BLaER1 treated with 17β-estradiol and CSF1 and Interleukin-3, amounts not matched to agents 10 nM and 100 nM (cell line): ENCODE measurements around the gene SH3BP2.

ENCODE experiments used
- H3K27ac ChIP-seq, 11 experiments: shearing (Covaris generic); formaldehyde crosslinking; 2 replicates each; pipeline ENCODE4 v1.8.1; 2022
- H3K27me3 ChIP-seq, 11 experiments: shearing (Covaris generic); formaldehyde crosslinking; 2 replicates each; pipeline ENCODE4 v1.8.1; 2022
- H3K36me3 ChIP-seq, 11 experiments: shearing (Covaris generic); formaldehyde crosslinking; 2 replicates each; pipeline ENCODE4 v1.8.1; 2022
- H3K4me1 ChIP-seq, 10 experiments: shearing (Covaris generic); formaldehyde crosslinking; 2 replicates each; pipeline ENCODE4 v1.8.1; 2022
- H3K4me2 ChIP-seq, 11 experiments: shearing (Covaris generic); formaldehyde crosslinking; 2 replicates each; pipeline ENCODE4 v1.8.1; 2022
- H3K4me3 ChIP-seq, 10 experiments: shearing (Covaris generic); formaldehyde crosslinking; 2 replicates each; pipeline ENCODE4 v1.8.1; 2022
- H3K9ac ChIP-seq, 11 experiments: shearing (Covaris generic); formaldehyde crosslinking; 2 replicates each; pipeline ENCODE4 v1.8.1; 2022
- H3K9me3 ChIP-seq, 11 experiments: shearing (Covaris generic); formaldehyde crosslinking; replicated peaks in 1 of 11; 2 replicates each; pipeline ENCODE4 v1.8.1; 2022
- H4K20me1 ChIP-seq, 11 experiments: shearing (Covaris generic); formaldehyde crosslinking; 2 replicates each; pipeline ENCODE4 v1.8.1; 2022
- Cebpa-rat ChIP-seq, 11 experiments: shearing (Covaris generic); IDR thresholded peaks; 2 replicates each; pipeline ENCODE4 v1.8.1; 2022

The SH3BP2 gene

GRCh38 chr4:2791518-2792395 is 1.1 kb upstream of the SH3BP2 start:
- H3K4me2 ChIP-seq = peak overlapping the region; percentile 54 to 100 (median 91)
- H3K9ac ChIP-seq = peak overlapping the region in 2 of 11 experiments; percentile 8 to 35; a peak in 2 of 22 replicates
- H3K4me3 ChIP-seq = no peak overlapping the region
- H3K4me1 ChIP-seq = peaks cover 86 to 97% (median 94%) of the 10 kb centered on the region in 10 experiments
- no peaks in the 10 kb centered on the region for H3K9me3 ChIP-seq
- no peak for TF ChIP-seq Cebpa-rat (IDR thresholded peaks at IDR 0.05)
- H4K20me1 ChIP-seq = peaks cover 0 to 24% (median 6%) of the 10 kb centered on the region in 11 experiments; a peak in 8 of 22 replicates
- H3K27me3 ChIP-seq = peaks cover 0 to 13% (median 4%) of the 10 kb centered on the region in 11 experiments; a peak in 6 of 22 replicates
- H3K27ac ChIP-seq = peak overlapping the region in 7 of 11 experiments; percentile 0 to 44 (median 14); a peak in 5 of 22 replicates
- H3K36me3 ChIP-seq = peaks cover 0 to 16% (median 0%) of the 10 kb centered on the region in 11 experiments; a peak in 6 of 22 replicates

GRCh38 chr4:2792396-2792710 is 532 bp upstream of the SH3BP2 start:
- peak overlapping the region in 2 of 11 experiments; percentile 8 to 35; a peak in 2 of 22 replicates for H3K9ac ChIP-seq
- no peak overlapping the region for H3K4me3 ChIP-seq
- no peak for TF ChIP-seq Cebpa-rat (IDR thresholded peaks at IDR 0.05)
- peak overlapping the region in 7 of 11 experiments; percentile 13 to 44 (median 21); a peak in 8 of 22 replicates for H3K27ac ChIP-seq
- H3K4me1 ChIP-seq = peaks cover 88 to 97% (median 94%) of the 10 kb centered on the region in 10 experiments
- peak overlapping the region; percentile 54 to 100 (median 91) for H3K4me2 ChIP-seq
- peaks cover 0 to 22% (median 0%) of the 10 kb centered on the region in 11 experiments; a peak in 6 of 22 replicates for H3K36me3 ChIP-seq
- H3K27me3 ChIP-seq = peaks cover 0 to 13% (median 4%) of the 10 kb centered on the region in 11 experiments; a peak in 6 of 22 replicates
- no peaks in the 10 kb centered on the region for H3K9me3 ChIP-seq
- H4K20me1 ChIP-seq = peaks cover 0 to 30% (median 6%) of the 10 kb centered on the region in 11 experiments; a peak in 8 of 22 replicates

- Histone ChIP-seq H3K9me3 (no peaks in the 10 kb centered on the region), H3K9ac (peak overlapping the region; percentile 59 to 96 (median 73)), H3K27ac (peak overlapping the region; percentile 25 to 93 (median 61); a peak in 21 of 22 replicates), H3K27me3 (peaks cover 0 to 13% (median 4%) of the 10 kb centered on the region in 11 experiments; a peak in 6 of 22 replicates), H3K36me3 (peaks cover 0 to 24% (median 0%) of the 10 kb centered on the region in 11 experiments; a peak in 6 of 22 replicates), H3K4me1 (peaks cover 86 to 97% (median 94%) of the 10 kb centered on the region in 10 experiments), H4K20me1 (peaks cover 0 to 39% (median 6%) of the 10 kb centered on the region in 11 experiments; a peak in 9 of 22 replicates), H3K4me2 (peak overlapping the region; percentile 93 to 100 (median 99)), H3K4me3 (peak overlapping the region; percentile 54 to 88 (median 63))
- TF ChIP-seq Cebpa-rat (IDR thresholded peaks at IDR 0.05) = no peak
Measured at GRCh38 chr4:2793586-2794485, 951 bp downstream of the SH3BP2 start.

GRCh38 chr4:2794486-2795299 is 1.8 kb downstream of the SH3BP2 start:
- H4K20me1 ChIP-seq = peaks cover 0 to 43% (median 6%) of the 10 kb centered on the region in 11 experiments; a peak in 9 of 22 replicates
- H3K4me1 ChIP-seq = peaks cover 82 to 98% (median 96%) of the 10 kb centered on the region in 10 experiments
- H3K36me3 ChIP-seq = peaks cover 0 to 24% (median 0%) of the 10 kb centered on the region in 11 experiments; a peak in 6 of 22 replicates
- peak overlapping the region; percentile 25 to 93 (median 57); a peak in 21 of 22 replicates for H3K27ac ChIP-seq
- H3K9me3 ChIP-seq = no peaks in the 10 kb centered on the region
- no peak for TF ChIP-seq Cebpa-rat (IDR thresholded peaks at IDR 0.05)
- H3K4me2 ChIP-seq = peak overlapping the region; percentile 93 to 100 (median 99)
- H3K27me3 ChIP-seq = peaks cover 0 to 13% (median 4%) of the 10 kb centered on the region in 11 experiments; a peak in 6 of 22 replicates
- H3K4me3 ChIP-seq = peak overlapping the region in 7 of 10 experiments; percentile 62 to 88 (median 76); a peak in 12 of 20 replicates
- peak overlapping the region; percentile 59 to 96 (median 73); a peak in 21 of 22 replicates for H3K9ac ChIP-seq

- Histone ChIP-seq H4K20me1 (peaks cover 0 to 44% (median 6%) of the 10 kb centered on the region in 11 experiments; a peak in 9 of 22 replicates), H3K36me3 (peaks cover 0 to 24% (median 0%) of the 10 kb centered on the region in 11 experiments; a peak in 6 of 22 replicates), H3K4me1 (peaks cover 75 to 98% (median 96%) of the 10 kb centered on the region in 10 experiments), H3K27ac (peak overlapping the region in 8 of 11 experiments; percentile 53 to 95 (median 82); a peak in 15 of 22 replicates), H3K27me3 (peaks cover 0 to 13% (median 4%) of the 10 kb centered on the region in 11 experiments; a peak in 6 of 22 replicates), H3K4me3 (peak overlapping the region in 5 of 10 experiments; percentile 63 to 88 (median 81); a peak in 9 of 20 replicates), H3K4me2 (peak overlapping the region; percentile 93 to 100 (median 99)), H3K9me3 (no peaks in the 10 kb centered on the region), H3K9ac (peak overlapping the region; percentile 59 to 96 (median 73); a peak in 14 of 22 replicates)
- TF ChIP-seq Cebpa-rat (IDR thresholded peaks at IDR 0.05) = no peak
Measured at GRCh38 chr4:2795300-2795892, 2.5 kb downstream of the SH3BP2 start.

- Histone ChIP-seq H3K27ac (peak overlapping the region in 10 of 11 experiments; percentile 48 to 99 (median 94); a peak in 14 of 22 replicates), H3K9me3 (no peaks in the 10 kb centered on the region), H3K36me3 (peaks cover 0 to 24% (median 0%) of the 10 kb centered on the region in 11 experiments; a peak in 6 of 22 replicates), H3K4me2 (peak overlapping the region; percentile 93 to 100 (median 99)), H3K27me3 (peaks cover 0 to 13% (median 4%) of the 10 kb centered on the region in 11 experiments; a peak in 6 of 22 replicates), H3K4me3 (peak overlapping the region in 3 of 10 experiments; percentile 81 to 88 (median 87); a peak in 7 of 20 replicates), H3K9ac (peak overlapping the region in 10 of 11 experiments; percentile 35 to 96 (median 88); a peak in 17 of 22 replicates), H4K20me1 (peaks cover 0 to 51% (median 6%) of the 10 kb centered on the region in 11 experiments; a peak in 9 of 22 replicates), H3K4me1 (peaks cover 74 to 98% (median 96%) of the 10 kb centered on the region in 10 experiments)
- no peak for TF ChIP-seq Cebpa-rat (IDR thresholded peaks at IDR 0.05)
Measured at GRCh38 chr4:2795893-2796848, 3.3 kb downstream of the SH3BP2 start.
